IMR-90 (cell line): ENCODE data around the gene FSD1. TPM values are rescaled to one million over a fixed set of nuclear protein-coding genes. Genes with fewer than 3 reads are reported as not detected.

Source experiments
- ATAC-seq: fragments of 200-7000 bp; cut with Tn5 transposase; 2 replicates; pipeline ENCODE4 v1.9.1; 2020; ENCODE audit warnings: low read depth, mild to moderate bottlenecking, moderate library complexity
- BruUV-seq: library from RNA; stranded (reverse); fragments of 400-500 nt; replicated peaks from 2 replicates; lab custom pipeline; 2021; lab: Mats Ljungman, UMichigan
- CTCF ChIA-PET: fragments of 300-600 bp; formaldehyde crosslinking; extraction: SDS; loops from one replicate; lab custom pipeline; 2021; ENCODE audit warnings: antibody characterized with exemption; lab: Yijun Ruan, JAX
- POLR2A ChIA-PET: fragments of 300-600 bp; sonication (Branson Sonifier 250); formaldehyde crosslinking; loops from one replicate; lab custom pipeline; 2022; ENCODE audit warnings: antibody characterized with exemption; ENCODE audit not compliant: unreplicated experiment; lab: Charles Lee
- DNase-seq: peaks from one replicate; pipeline ENCODE4 v3.0.0; 2013
- H2AFZ ChIP-seq: replicated peaks from 2 replicates; pipeline ENCODE3; 2013; ENCODE audit warnings: low read length, mild to moderate bottlenecking; ENCODE audit not compliant: poor library complexity
- H2AK5ac ChIP-seq: 2 replicates; pipeline ENCODE4 v1.6.1; 2013; ENCODE audit warnings: low read depth, low read length, inconsistent platforms
- H2AK9ac ChIP-seq: replicated peaks from 2 replicates; pipeline ENCODE3; 2013; ENCODE audit warnings: mild to moderate bottlenecking, low read depth, low read length, moderate library complexity; ENCODE audit not compliant: poor library complexity
- H2BK120ac ChIP-seq: 2 replicates; pipeline ENCODE4 v1.6.1; 2013; ENCODE audit warnings: low read depth, low read length, inconsistent platforms
- H2BK15ac ChIP-seq: 3 replicates; pipeline ENCODE4 v1.6.1; 2013; ENCODE audit warnings: low read depth, low read length, inconsistent platforms
- H2BK20ac ChIP-seq: 2 replicates; pipeline ENCODE4 v1.6.1; 2013; ENCODE audit warnings: low read depth, mild to moderate bottlenecking, inconsistent platforms, low read length, moderate library complexity
- H2BK5ac ChIP-seq: 2 replicates; pipeline ENCODE4 v1.6.1; 2013; ENCODE audit warnings: mild to moderate bottlenecking, low read depth, low read length, inconsistent platforms; ENCODE audit not compliant: poor library complexity, severe bottlenecking
- H3K14ac ChIP-seq: replicated peaks from 2 replicates; pipeline ENCODE4 v1.6.1; 2013; ENCODE audit warnings: low read depth, low read length, inconsistent platforms
- H3K18ac ChIP-seq: 2 replicates; pipeline ENCODE4 v1.6.1; 2013; ENCODE audit warnings: low read depth, low read length, control low read depth
- H3K23ac ChIP-seq: 2 replicates; pipeline ENCODE4 v1.6.1; 2013; ENCODE audit warnings: low read depth, low read length, inconsistent platforms
- H3K27ac ChIP-seq: 2 replicates; pipeline ENCODE4 v1.5.1; 2013; ENCODE audit warnings: mild to moderate bottlenecking, control low read depth, low read length; ENCODE audit not compliant: insufficient read depth
- H3K27me3 ChIP-seq: 2 replicates; pipeline ENCODE4 v1.6.1; 2013; ENCODE audit warnings: low read length; ENCODE audit not compliant: control insufficient read depth, insufficient read depth
- H3K36me3 ChIP-seq: 2 replicates; pipeline ENCODE4 v1.6.1; 2013; ENCODE audit warnings: low read length, mixed read lengths; ENCODE audit not compliant: control insufficient read depth, insufficient read depth
- H3K4ac ChIP-seq: 2 replicates; pipeline ENCODE4 v1.6.1; 2013; ENCODE audit warnings: low read depth, low read length, inconsistent platforms
- H3K4me1 ChIP-seq: 2 replicates; pipeline ENCODE4 v1.6.1; 2013; ENCODE audit warnings: low read length, mixed read lengths; ENCODE audit not compliant: control insufficient read depth, insufficient read depth
- H3K4me2 ChIP-seq: 2 replicates; pipeline ENCODE4 v1.6.1; 2013; ENCODE audit warnings: low read depth, mild to moderate bottlenecking, control low read depth, low read length, moderate library complexity
- H3K4me3 ChIP-seq: 2 replicates; pipeline ENCODE4 v1.5.1; 2013; ENCODE audit warnings: low read depth, mild to moderate bottlenecking, control low read depth, low read length, moderate library complexity; ENCODE audit not compliant: insufficient read depth
- H3K56ac ChIP-seq: 2 replicates; pipeline ENCODE4 v1.6.1; 2013; ENCODE audit warnings: low read length, inconsistent platforms; ENCODE audit not compliant: insufficient read depth; ENCODE audit errors: extremely low read depth
- H3K79me1 ChIP-seq, 2 experiments: 2 replicates each; pipeline ENCODE4 v1.6.1; 2013; ENCODE audit warnings: low read length in 2 of 2, inconsistent platforms in 1 of 2, low read depth in 1 of 2
- H3K9ac ChIP-seq: 2 replicates; pipeline ENCODE4 v1.6.1; 2013; ENCODE audit warnings: low read depth, low read length, control low read depth
- H3K9me1 ChIP-seq: 2 replicates; pipeline ENCODE4 v1.6.1; 2013; ENCODE audit warnings: low read length, inconsistent platforms; ENCODE audit not compliant: insufficient read depth
- H3K9me3 ChIP-seq: 2 replicates; pipeline ENCODE4 v1.6.1; 2013; ENCODE audit warnings: low read length; ENCODE audit not compliant: control insufficient read depth, insufficient read depth
- H4K20me1 ChIP-seq: 2 replicates; pipeline ENCODE4 v1.6.1; 2013; ENCODE audit warnings: low read length, inconsistent platforms; ENCODE audit not compliant: insufficient read depth
- H4K5ac ChIP-seq: 2 replicates; pipeline ENCODE4 v1.6.1; 2013; ENCODE audit warnings: mild to moderate bottlenecking, low read depth, low read length, control low read depth
- H4K8ac ChIP-seq, 2 experiments: 2 replicates each; pipeline ENCODE4 v1.6.1; 2013; ENCODE audit warnings: low read depth in 2 of 2, low read length in 2 of 2, control low read depth in 1 of 2, inconsistent platforms in 1 of 2
- H4K91ac ChIP-seq: 2 replicates; pipeline ENCODE4 v1.6.1; 2013; ENCODE audit warnings: low read depth, low read length, inconsistent platforms; ENCODE audit not compliant: insufficient read depth
- BHLHE40 ChIP-seq: fragments of 150-350 bp; IDR thresholded peaks from 2 replicates; pipeline ENCODE4 v1.6.1; 2016; ENCODE audit warnings: mild to moderate bottlenecking, low read depth, low read length
- CEBPB ChIP-seq: IDR thresholded peaks from 2 replicates; pipeline ENCODE4 v1.6.1; 2012; ENCODE audit warnings: low read depth, low read length, improper control_type of control experiment
- CHD1 ChIP-seq: IDR thresholded peaks from 2 replicates; pipeline ENCODE4 v1.6.1; 2012; ENCODE audit warnings: low read depth, low read length, improper control_type of control experiment
- CTCF ChIP-seq: conservative IDR thresholded peaks from 2 replicates; pipeline ENCODE4 v1.5.1; 2012; ENCODE audit warnings: mild to moderate bottlenecking, low read depth, low read length, improper control_type of control experiment
- FOS ChIP-seq: fragments of 150-350 bp; IDR thresholded peaks from 2 replicates; pipeline ENCODE4 v1.6.1; 2016; ENCODE audit warnings: low read depth, low read length
- MAFK ChIP-seq: IDR thresholded peaks from 2 replicates; pipeline ENCODE4 v1.6.1; 2012; ENCODE audit warnings: low read depth, low read length, improper control_type of control experiment
- MAZ ChIP-seq: IDR thresholded peaks from 2 replicates; pipeline ENCODE4 v1.6.1; 2012; ENCODE audit warnings: low read depth, mild to moderate bottlenecking, low read length, improper control_type of control experiment, moderate library complexity, borderline replicate concordance
- MXI1 ChIP-seq: IDR thresholded peaks from 2 replicates; pipeline ENCODE4 v1.6.1; 2012; ENCODE audit warnings: low read depth, mild to moderate bottlenecking, low read length, moderate library complexity, borderline replicate concordance
- NFE2L2 ChIP-seq: fragments of 150-350 bp; IDR thresholded peaks from 2 replicates; pipeline ENCODE4 v1.6.1; 2016; ENCODE audit warnings: low read depth, mild to moderate bottlenecking, low read length
- POLR2A ChIP-seq: IDR thresholded peaks from 2 replicates; pipeline ENCODE4 v1.6.1; 2012; ENCODE audit warnings: mild to moderate bottlenecking, low read depth, low read length
- RAD21 ChIP-seq: IDR thresholded peaks from 2 replicates; pipeline ENCODE4 v1.6.1; 2012; ENCODE audit warnings: low read length, improper control_type of control experiment
- RCOR1 ChIP-seq: IDR thresholded peaks from 2 replicates; pipeline ENCODE4 v1.6.1; 2012; ENCODE audit warnings: mild to moderate bottlenecking, low read length, improper control_type of control experiment; ENCODE audit not compliant: insufficient replicate concordance
- RFX5 ChIP-seq: IDR thresholded peaks from 2 replicates; pipeline ENCODE4 v1.8.0; 2012; ENCODE audit warnings: low read depth, mild to moderate bottlenecking, low read length, moderate library complexity
- SMC3 ChIP-seq: fragments of 150-350 bp; IDR thresholded peaks from 2 replicates; pipeline ENCODE4 v1.6.1; 2016; ENCODE audit warnings: low read depth, mild to moderate bottlenecking, antibody characterized with exemption, low read length, moderate library complexity
- USF2 ChIP-seq: fragments of 150-350 bp; IDR thresholded peaks from 2 replicates; pipeline ENCODE4 v1.6.1; 2017; ENCODE audit warnings: mild to moderate bottlenecking, antibody characterized with exemption, low read length, low read depth
- WGBS, 2 experiments: methylation state at CpG; one replicate each; pipeline versions ENCODE4 v1.1.5 to v1.1.7; 2013; ENCODE audit warnings: missing lambda C conversion rate in 2 of 2; ENCODE audit not compliant: insufficient read length in 1 of 2; ENCODE audit errors: extremely low coverage in 2 of 2; 5-methylcytosine and 5-hydroxymethylcytosine counted together
- dilution Hi-C: fragments of 300-500 bp; cut with HindIII; formaldehyde crosslinking; loops from one replicate; pipeline ENCODE4 v1.14.3; 2018; ENCODE audit warnings: low sequenced_read_pairs; ENCODE audit not compliant: unreplicated experiment
- in situ Hi-C: fragments of 300-500 bp; cut with MboI; formaldehyde crosslinking; loops from 3 replicates; pipeline ENCODE4 v1.14.3; 2019; ENCODE audit warnings: low sequenced_read_pairs, inconsistent platforms, mixed read lengths
- intact Hi-C: fragments of 100-400 bp; cut with micrococcal nuclease; formaldehyde crosslinking; loops from 2 replicates; pipeline ENCODE4 v1.10.0; 2022
- polyA plus RNA-seq, 3 experiments: library from polyadenylated mRNA; depleted of rRNA; stranded (reverse); fragments of >200 nt; gene quantifications; 2 replicates each; pipeline ENCODE4 v1.2.3, GENCODE V29; 2012; ENCODE audit warnings: low replicate concordance in 1 of 3
- total RNA-seq: library from RNA; depleted of rRNA; stranded (reverse); fragments of >200 nt; gene quantifications from 2 replicates; pipeline ENCODE4 v1.2.3, GENCODE V29; 2012
- TF ChIP-seq, protein P1 (sequence below): fragments of 150-350 bp; IDR thresholded peaks from 2 replicates; pipeline ENCODE4 v1.6.1; 2016; ENCODE audit warnings: low read depth, mild to moderate bottlenecking, low read length, moderate library complexity, borderline replicate concordance

FSD1 gene
- total and polyA plus RNA-seq, 2 of the 4 experiments (the other 2 are of a cell fraction) = 17.4 to 24.4 TPM

DNA sequence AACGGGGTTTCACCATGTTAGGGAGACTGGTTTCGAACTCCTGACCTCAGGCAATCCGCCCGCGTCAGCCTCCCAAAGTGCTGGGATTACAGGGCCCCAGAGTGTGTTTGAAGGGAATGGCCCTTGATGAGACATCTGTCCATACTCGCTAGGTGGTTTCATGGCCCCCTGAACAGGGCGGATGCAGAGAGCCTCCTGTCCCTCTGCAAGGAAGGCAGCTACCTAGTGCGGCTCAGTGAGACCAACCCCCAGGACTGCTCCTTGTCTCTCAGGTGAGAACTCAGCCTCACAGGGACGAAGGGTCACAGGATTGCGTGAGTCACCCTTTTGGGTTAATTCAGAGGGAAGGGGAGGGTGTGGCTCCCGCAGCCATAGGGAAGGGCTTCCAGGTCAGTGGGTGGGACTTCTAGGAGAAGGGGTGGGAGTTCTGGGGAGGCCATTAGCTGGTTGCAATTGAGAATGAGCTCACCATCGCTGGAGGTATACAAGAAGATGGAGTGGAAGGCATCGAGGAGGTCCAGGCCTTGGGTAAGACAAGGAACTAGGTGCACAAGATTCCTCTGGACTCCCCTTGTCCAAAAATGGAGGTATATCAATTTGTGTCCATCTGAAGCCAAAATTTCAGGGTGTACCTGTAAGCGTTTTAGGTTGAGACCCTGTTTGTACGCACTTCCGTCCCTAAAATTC lies 16.2 kb upstream of the FSD1 start:
- ChIA-PET CTCF (interaction anchor here (0.6 kb wide), 1 partner anchor 153 kb away, joined by 3 read pairs; no protein-coding TSS in a partner anchor), POLR2A (no interaction called here)
- H4K8ac ChIP-seq = no peak overlapping the region
- intact Hi-C loops = no loop called here
- no peak overlapping the region for H3K4ac ChIP-seq
- no peak overlapping the region for H2BK5ac ChIP-seq
- TF ChIP-seq RAD21 = no peak
- no peak for TF ChIP-seq POLR2A
- TF ChIP-seq FOS = no peak
- TF ChIP-seq MAFK = no peak
- no peak for TF ChIP-seq RCOR1
- TF ChIP-seq MXI1 = no peak
- TF ChIP-seq CTCF = no peak
- TF ChIP-seq CHD1 = no peak
- TF ChIP-seq RFX5 = no peak
- TF ChIP-seq USF2 = no peak
- TF ChIP-seq, protein P1, sequence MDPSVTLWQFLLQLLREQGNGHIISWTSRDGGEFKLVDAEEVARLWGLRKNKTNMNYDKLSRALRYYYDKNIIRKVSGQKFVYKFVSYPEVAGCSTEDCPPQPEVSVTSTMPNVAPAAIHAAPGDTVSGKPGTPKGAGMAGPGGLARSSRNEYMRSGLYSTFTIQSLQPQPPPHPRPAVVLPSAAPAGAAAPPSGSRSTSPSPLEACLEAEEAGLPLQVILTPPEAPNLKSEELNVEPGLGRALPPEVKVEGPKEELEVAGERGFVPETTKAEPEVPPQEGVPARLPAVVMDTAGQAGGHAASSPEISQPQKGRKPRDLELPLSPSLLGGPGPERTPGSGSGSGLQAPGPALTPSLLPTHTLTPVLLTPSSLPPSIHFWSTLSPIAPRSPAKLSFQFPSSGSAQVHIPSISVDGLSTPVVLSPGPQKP = no peak
- TF ChIP-seq MAZ = no peak
- no peak for TF ChIP-seq CEBPB
- no peak for TF ChIP-seq SMC3
- no peak for TF ChIP-seq BHLHE40
- TF ChIP-seq NFE2L2 = no peak
- H2BK15ac ChIP-seq = no peak overlapping the region
- no peak overlapping the region for H3K23ac ChIP-seq
- H3K18ac ChIP-seq = no peak overlapping the region
- no peak overlapping the region for H3K14ac ChIP-seq
- no peak overlapping the region for H3K4me2 ChIP-seq
- no peak overlapping the region for H4K5ac ChIP-seq
- no peak overlapping the region for H3K9ac ChIP-seq
- no peak overlapping the region for H2AFZ ChIP-seq
- H3K36me3 ChIP-seq = no peaks in the 10 kb centered on the region
- no peaks in the 10 kb centered on the region for H3K79me1 ChIP-seq
- no peak overlapping the region for H3K4me3 ChIP-seq
- no peak overlapping the region for H3K27ac ChIP-seq
- no peak overlapping the region for H3K56ac ChIP-seq
- no peak overlapping the region for H2BK20ac ChIP-seq
- in situ Hi-C loops = no loop called here
- WGBS, 2 experiments = 70% methylated on average over 9 of the region's 16 CpGs; no CpG with 5 or more reads in 1 of the 2 experiments
- ATAC-seq (no peak), DNase-seq (no peak)
- dilution Hi-C loops = no loop called here
- peak overlapping the region; percentile 8 for H2AK9ac ChIP-seq
- H3K9me3 ChIP-seq = no peaks in the 10 kb centered on the region
- H2AK5ac ChIP-seq = no peak overlapping the region
- H3K4me1 ChIP-seq = no peaks in the 10 kb centered on the region
- H3K27me3 ChIP-seq = peaks cover 20% of the 10 kb centered on the region
- H4K91ac ChIP-seq = no peak overlapping the region
- no TSS peak for BruUV-seq
- H2BK120ac ChIP-seq = no peak overlapping the region
- no peaks in the 10 kb centered on the region for H3K9me1 ChIP-seq
- H4K20me1 ChIP-seq = no peaks in the 10 kb centered on the region
